Large intestine (tissue), 3 donors: ENCODE results near the gene PCDHA13. TPM values are rescaled to one million over a fixed set of nuclear protein-coding genes. Genes with fewer than 3 reads are reported as not detected.
"Not testable (repeated sequence)": the region's sequence is repeated elsewhere in the genome, so short reads cannot be mapped to it uniquely, and the experiment has no call there.

Experiments used
- DNase-seq, 2 donors: peaks; one replicate each; pipeline versions ENCODE4 v3.0.0 to v3.0.0-alpha.2; 2013
- H3K27ac ChIP-seq: one replicate; pipeline ENCODE4 v1.5.1; 2013; ENCODE audit warnings: low read length
- H3K27me3 ChIP-seq: 2 replicates; pipeline ENCODE4 v1.6.1; 2013; ENCODE audit warnings: low read length; ENCODE audit not compliant: control insufficient read depth, insufficient read depth
- H3K36me3 ChIP-seq: 2 replicates; pipeline ENCODE4 v1.6.1; 2013; ENCODE audit warnings: low read length; ENCODE audit not compliant: control insufficient read depth, insufficient read depth
- H3K4me1 ChIP-seq: one replicate; pipeline ENCODE4 v1.6.1; 2013; ENCODE audit warnings: low read length; ENCODE audit not compliant: control insufficient read depth, insufficient read depth
- H3K4me3 ChIP-seq: one replicate; pipeline ENCODE4 v1.5.1; 2013; ENCODE audit warnings: low read length
- H3K9me3 ChIP-seq: one replicate; pipeline ENCODE4 v1.6.1; 2013; ENCODE audit warnings: mild to moderate bottlenecking, low read depth, low read length, moderate library complexity; ENCODE audit not compliant: control insufficient read depth
- WGBS: methylation state at CpG from one replicate; pipeline ENCODE4 v1.1.5; 2013; ENCODE audit warnings: low lambda C conversion rate; ENCODE audit not compliant: insufficient coverage; 5-methylcytosine and 5-hydroxymethylcytosine counted together
- polyA plus RNA-seq: library from polyadenylated mRNA; unstranded; fragments of 120-200 nt; gene quantifications from one replicate; pipeline ENCODE4 v1.2.1, GENCODE V29; 2013

PCDHA13 gene
- polyA plus RNA-seq, 1 donor: 0.72 TPM

DNA sequence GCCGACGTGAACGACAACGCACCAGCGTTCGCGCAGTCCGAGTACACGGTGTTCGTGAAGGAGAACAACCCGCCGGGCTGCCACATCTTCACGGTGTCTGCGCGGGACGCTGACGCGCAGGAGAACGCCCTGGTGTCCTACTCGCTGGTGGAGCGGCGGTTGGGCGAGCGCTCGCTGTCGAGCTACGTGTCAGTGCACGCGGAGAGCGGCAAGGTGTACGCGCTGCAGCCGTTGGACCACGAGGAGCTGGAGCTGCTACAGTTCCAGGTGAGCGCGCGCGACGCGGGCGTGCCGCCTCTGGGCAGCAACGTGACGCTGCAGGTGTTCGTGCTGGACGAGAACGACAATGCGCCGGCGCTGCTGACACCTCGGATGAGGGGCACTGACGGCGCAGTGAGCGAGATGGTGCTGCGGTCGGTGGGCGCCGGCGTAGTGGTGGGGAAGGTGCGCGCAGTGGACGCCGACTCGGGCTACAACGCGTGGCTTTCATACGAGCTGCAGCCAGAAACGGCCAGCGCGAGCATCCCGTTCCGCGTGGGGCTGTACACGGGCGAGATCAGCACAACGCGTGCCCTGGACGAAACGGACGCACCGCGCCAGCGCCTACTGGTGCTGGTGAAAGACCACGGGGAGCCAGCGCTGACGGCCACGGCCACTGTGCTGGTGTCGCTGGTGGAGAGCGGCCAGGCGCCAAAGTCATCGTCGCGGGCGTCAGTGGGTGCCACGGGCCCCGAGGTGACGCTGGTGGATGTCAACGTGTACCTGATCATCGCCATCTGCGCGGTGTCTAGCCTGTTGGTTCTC lies 31.9 kb upstream of the PCDHA13 start:
- H3K27me3 ChIP-seq: not testable (repeated sequence)

GRCh38 chr5:140855772-140856674 lies 25.9 kb upstream of the PCDHA13 start, which contains the start of gene PCDHA10:
Gene PCDHA10 (plus strand): TSS chr5:140855897. CDS start chr5:140856049, 152 bp downstream.
- Histone ChIP-seq H3K27me3 (no peaks in the 10 kb centered on the region), H3K27ac (no peak within 1 kb of the TSS), H3K4me3 (no peak within 1 kb of the TSS), H3K36me3 (no peaks in the 10 kb centered on the region), H3K4me1 (no peaks in the 10 kb centered on the region), H3K9me3 (peaks cover 22% of the 10 kb centered on the region)
- DNase-seq: peak in 1 of 2 donors; percentile 1
- 20% methylated on average over 9 of the region's 44 CpGs for WGBS

More for the DNA sequence above, 31.9 kb upstream of the PCDHA13 start:
- WGBS: no CpG with 5 or more reads among the region's 101 CpGs
- not testable (repeated sequence) for H3K27ac ChIP-seq, DNase-seq, H3K4me3 ChIP-seq, H3K36me3 ChIP-seq, H3K4me1 ChIP-seq
- peaks cover 18% of the 10 kb centered on the region for H3K9me3 ChIP-seq

GRCh38 chr5:140857177-140857986 lies 24.5 kb upstream of the PCDHA13 start:
- no peak for DNase-seq
- no peak overlapping the region for H3K4me3 ChIP-seq
- H3K4me1 ChIP-seq: no peaks in the 10 kb centered on the region
- H3K36me3 ChIP-seq: no peaks in the 10 kb centered on the region
- H3K27me3 ChIP-seq: no peaks in the 10 kb centered on the region
- H3K27ac ChIP-seq: no peak overlapping the region
- H3K9me3 ChIP-seq: peaks cover 25% of the 10 kb centered on the region
- WGBS: no CpG with 5 or more reads among the region's 94 CpGs

- no peak overlapping the region for H3K4me3 ChIP-seq
- H3K36me3 ChIP-seq: no peaks in the 10 kb centered on the region
- H3K27ac ChIP-seq: no peak overlapping the region
- no peaks in the 10 kb centered on the region for H3K4me1 ChIP-seq
- no peaks in the 10 kb centered on the region for H3K27me3 ChIP-seq
- no peak for DNase-seq
- WGBS: no CpG with 5 or more reads among the region's 22 CpGs
- peaks cover 30% of the 10 kb centered on the region for H3K9me3 ChIP-seq
Measured at GRCh38 chr5:140857987-140858240, 24.0 kb upstream of the PCDHA13 start.

GRCh38 chr5:140862441-140863295 lies 19.3 kb upstream of the PCDHA13 start:
- Histone ChIP-seq H3K4me1 (no peaks in the 10 kb centered on the region), H3K27ac (no peak overlapping the region), H3K4me3 (no peak overlapping the region), H3K27me3 (no peaks in the 10 kb centered on the region), H3K9me3 (peaks cover 25% of the 10 kb centered on the region), H3K36me3 (no peaks in the 10 kb centered on the region)
- no peak for DNase-seq
- WGBS: no CpG with 5 or more reads among the region's 76 CpGs

DNA sequence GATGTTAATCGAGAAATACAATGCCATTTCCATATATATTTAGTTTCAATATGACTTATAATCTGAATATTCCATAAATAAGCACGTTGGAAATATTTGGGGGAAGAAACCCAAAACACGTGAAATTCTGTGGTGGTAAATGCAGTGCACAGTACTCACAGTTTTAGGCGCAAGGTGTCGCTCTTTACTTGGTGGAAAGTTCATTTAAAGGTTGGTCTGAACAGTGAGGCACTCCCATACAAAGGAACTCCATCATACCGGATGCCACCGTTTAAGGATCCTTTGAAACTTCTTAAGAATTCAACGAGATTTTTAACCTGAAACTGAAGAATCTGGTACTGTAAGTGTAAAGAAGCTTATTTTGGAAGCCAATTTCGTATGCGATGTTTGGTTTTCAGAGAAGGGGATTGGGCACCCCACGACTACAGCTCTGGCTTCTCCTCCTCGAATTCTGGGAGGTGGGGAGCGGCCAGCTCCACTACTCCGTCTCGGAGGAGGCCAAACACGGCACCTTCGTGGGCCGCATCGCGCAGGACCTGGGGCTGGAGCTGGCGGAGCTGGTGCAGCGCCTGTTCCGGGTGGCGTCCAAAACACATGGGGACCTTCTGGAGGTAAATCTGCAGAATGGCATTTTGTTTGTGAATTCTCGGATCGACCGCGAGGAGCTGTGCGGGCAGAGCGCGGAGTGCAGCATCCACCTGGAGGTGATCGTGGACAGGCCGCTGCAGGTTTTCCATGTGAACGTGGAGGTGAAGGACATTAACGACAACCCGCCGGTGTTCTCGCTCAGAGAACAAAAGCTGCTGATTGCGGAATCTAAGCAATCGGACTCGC lies 13.0 kb upstream of the PCDHA13 start, which contains the start of gene PCDHA11:
PCDHA11 (plus strand) TSS at position 237 of the 834 bp plus-strand sequence; CDS start at position 384, 147 bp downstream.
- Histone ChIP-seq H3K9me3 (peaks cover 23% of the 10 kb centered on the region), H3K36me3 (no peaks in the 10 kb centered on the region), H3K27ac (no peak within 1 kb of the TSS), H3K27me3 (peaks cover 6% of the 10 kb centered on the region), H3K4me1 (no peaks in the 10 kb centered on the region), H3K4me3 (no peak within 1 kb of the TSS)
- WGBS: 11% methylated on average over 1 of the region's 41 CpGs
- DNase-seq: no peak

GRCh38 chr5:140869555-140869886 lies 12.4 kb upstream of the PCDHA13 start:
- WGBS: 10% methylated on average over 2 of the region's 5 CpGs
- Histone ChIP-seq H3K4me1 (no peaks in the 10 kb centered on the region), H3K27me3 (peaks cover 6% of the 10 kb centered on the region), H3K9me3 (peaks cover 23% of the 10 kb centered on the region), H3K36me3 (no peaks in the 10 kb centered on the region), H3K4me3 (no peak overlapping the region), H3K27ac (no peak overlapping the region)
- no peak for DNase-seq

DNA sequence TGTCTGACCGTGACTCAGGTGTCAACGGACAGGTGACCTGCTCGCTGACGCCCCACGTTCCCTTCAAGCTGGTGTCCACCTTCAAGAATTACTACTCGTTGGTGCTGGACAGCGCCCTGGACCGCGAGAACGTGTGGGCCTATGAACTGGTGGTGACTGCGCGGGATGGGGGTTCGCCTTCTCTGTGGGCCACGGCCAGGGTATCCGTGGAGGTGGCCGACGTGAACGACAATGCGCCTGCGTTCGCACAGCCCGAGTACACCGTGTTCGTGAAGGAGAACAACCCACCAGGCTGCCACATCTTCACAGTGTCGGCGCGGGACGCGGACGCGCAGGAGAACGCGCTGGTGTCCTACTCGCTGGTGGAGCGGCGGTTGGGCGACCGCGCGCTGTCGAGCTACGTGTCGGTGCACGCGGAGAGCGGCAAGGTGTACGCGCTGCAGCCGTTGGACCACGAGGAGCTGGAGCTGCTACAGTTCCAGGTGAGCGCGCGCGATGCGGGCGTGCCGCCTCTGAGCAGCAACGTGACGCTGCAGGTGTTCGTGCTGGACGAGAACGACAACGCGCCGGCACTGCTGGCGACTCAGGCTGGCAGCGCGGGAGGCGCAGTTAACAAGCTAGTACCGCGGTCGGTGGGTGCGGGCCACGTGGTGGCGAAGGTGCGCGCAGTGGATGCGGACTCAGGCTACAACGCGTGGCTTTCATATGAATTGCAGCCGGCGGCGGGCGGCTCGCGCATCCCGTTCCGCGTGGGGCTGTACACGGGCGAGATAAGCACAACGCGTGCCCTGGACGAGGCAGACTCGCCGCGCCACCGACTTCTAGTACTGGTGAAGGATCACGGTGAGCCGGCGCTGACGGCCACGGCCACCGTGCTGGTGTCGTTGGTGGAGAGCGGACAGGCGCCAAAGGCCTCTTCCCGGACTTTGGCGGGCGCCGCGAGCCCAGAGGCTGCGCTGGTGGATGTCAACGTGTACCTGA lies 11.4 kb upstream of the PCDHA13 start:
- no CpG with 5 or more reads among the region's 114 CpGs for WGBS
- H3K9me3 ChIP-seq: peaks cover 26% of the 10 kb centered on the region
- no peaks in the 10 kb centered on the region for H3K36me3 ChIP-seq
- no peak for DNase-seq
- H3K27ac ChIP-seq: no peak overlapping the region
- H3K27me3 ChIP-seq: peaks cover 10% of the 10 kb centered on the region
- H3K4me3 ChIP-seq: no peak overlapping the region
- H3K4me1 ChIP-seq: no peaks in the 10 kb centered on the region
